ENCODE data around the gene TRAF3IP3. TPM values are rescaled to one million over a fixed set of nuclear protein-coding genes. Genes with fewer than 3 reads are reported as not detected.

TRAF3IP3 gene
- total RNA-seq, 4 donors from 2014 or later: 0.77 to 5.7 (median 3.5) TPM

- peak overlapping the region in 1 of 2 donors; percentile 8 for H3K4me3 ChIP-seq
- ATAC-seq: peak; percentile 71
- no peaks in the 10 kb centered on the region for H3K27me3 ChIP-seq
- 24 to 46% methylated on average over 6 to 7 of the region's 8 CpGs for WGBS, 2 donors (ENCODE audit: low coverage in 1 of 2)
- TF ChIP-seq CTCF (IDR thresholded peaks at IDR 0.05) (no peak), POLR2AphosphoS5 (IDR thresholded peaks at IDR 0.05) (no peak), EP300 (IDR thresholded peaks at IDR 0.05) (no peak), POLR2A (IDR thresholded peaks at IDR 0.05) (no peak)
- peak overlapping the region in 3 of 4 donors; percentile 56 to 63 (median 58) for H3K27ac ChIP-seq
- H3K4me1 ChIP-seq: peaks cover 0 to 24% (median 0%) of the 10 kb centered on the region in 3 donors
- H3K36me3 ChIP-seq: no peaks in the 10 kb centered on the region
- H3K9me3 ChIP-seq: no peaks in the 10 kb centered on the region
Observed at GRCh38 chr1:209742409-209743144, 13.3 kb upstream of the TRAF3IP3 start.

GRCh38 chr1:209743145-209743482, 12.7 kb upstream of the TRAF3IP3 start:
- no peak overlapping the region for H3K4me3 ChIP-seq
- H3K9me3 ChIP-seq: no peaks in the 10 kb centered on the region
- no peaks in the 10 kb centered on the region for H3K27me3 ChIP-seq
- no peaks in the 10 kb centered on the region for H3K36me3 ChIP-seq
- peak; percentile 54 for ATAC-seq
- peaks cover 0 to 30% (median 0%) of the 10 kb centered on the region in 3 donors for H3K4me1 ChIP-seq
- peak overlapping the region in 3 of 4 donors; percentile 41 to 63 (median 58) for H3K27ac ChIP-seq
- no peak for TF ChIP-seq POLR2A (IDR thresholded peaks at IDR 0.05)
- peak; percentile 12 for TF ChIP-seq POLR2AphosphoS5 (IDR thresholded peaks at IDR 0.05)
- 57 to 80% methylated on average over 1 to 2 of the region's 2 CpGs for WGBS, 2 donors (ENCODE audit: low coverage in 1 of 2)

- no peak for TF ChIP-seq POLR2AphosphoS5 (IDR thresholded peaks at IDR 0.05)
- TF ChIP-seq POLR2A (IDR thresholded peaks at IDR 0.05): no peak
- no peak for TF ChIP-seq CTCF (IDR thresholded peaks at IDR 0.05)
- no peak for TF ChIP-seq EP300 (IDR thresholded peaks at IDR 0.05)
- H3K36me3 ChIP-seq: no peaks in the 10 kb centered on the region
- H3K4me1 ChIP-seq: peaks cover 0 to 30% (median 0%) of the 10 kb centered on the region in 3 donors
- H3K9me3 ChIP-seq: no peaks in the 10 kb centered on the region
- H3K27me3 ChIP-seq: no peaks in the 10 kb centered on the region
- no peak for ATAC-seq
- 76 to 93% methylated on average over 4 of the region's 4 CpGs for WGBS, 2 donors (ENCODE audit: low coverage in 1 of 2)
- H3K27ac ChIP-seq: no peak overlapping the region
- H3K4me3 ChIP-seq: no peak overlapping the region
Observed at GRCh38 chr1:209746451-209747165, 9.2 kb upstream of the TRAF3IP3 start.

- H3K27me3 ChIP-seq: no peaks in the 10 kb centered on the region
- TF ChIP-seq POLR2A (IDR thresholded peaks at IDR 0.05) (no peak), POLR2AphosphoS5 (IDR thresholded peaks at IDR 0.05) (peak; percentile 69), CTCF (IDR thresholded peaks at IDR 0.05) (peak; percentile 78 to 94 (median 91))
- ATAC-seq: peak; percentile 96
- peak overlapping the region in 3 of 4 donors; percentile 16 to 51 (median 50) for H3K27ac ChIP-seq
- 11 to 41% methylated on average over 5 to 10 of the region's 37 CpGs for WGBS, 2 donors (ENCODE audit: low coverage in 1 of 2)
- H3K9me3 ChIP-seq: no peaks in the 10 kb centered on the region
- H3K36me3 ChIP-seq: no peaks in the 10 kb centered on the region
- peak overlapping the region; percentile 29 to 40 for H3K4me3 ChIP-seq
- peaks cover 0 to 21% (median 0%) of the 10 kb centered on the region in 3 donors for H3K4me1 ChIP-seq
Observed at GRCh38 chr1:209747580-209748262, 8.1 kb upstream of the TRAF3IP3 start.

DNA sequence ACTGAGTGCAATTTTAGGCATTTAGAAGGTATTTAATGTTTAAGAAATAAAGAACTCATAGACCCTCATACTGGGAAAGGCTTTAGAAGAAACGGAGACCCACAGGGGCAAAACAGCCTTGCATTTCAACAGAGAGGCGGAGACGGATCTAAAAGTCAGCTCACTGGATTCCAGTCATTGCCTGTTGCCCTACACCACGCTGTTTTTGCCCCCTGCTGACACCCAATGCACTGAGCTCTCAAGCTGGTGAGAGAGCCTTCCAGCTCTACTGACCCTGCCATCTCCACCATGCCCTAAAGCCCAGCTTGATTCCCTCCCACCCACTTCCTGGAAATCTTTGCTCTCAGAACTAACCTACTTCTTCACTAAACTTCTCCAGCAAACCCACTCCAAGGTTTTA, 7.2 kb upstream of the TRAF3IP3 start:
- no peak overlapping the region for H3K27ac ChIP-seq
- 69 to 79% methylated on average over 4 of the region's 4 CpGs for WGBS, 2 donors (ENCODE audit: low coverage in 1 of 2)
- TF ChIP-seq CTCF (IDR thresholded peaks at IDR 0.05) (no peak), POLR2A (IDR thresholded peaks at IDR 0.05) (no peak), EP300 (IDR thresholded peaks at IDR 0.05) (no peak), POLR2AphosphoS5 (IDR thresholded peaks at IDR 0.05) (no peak)
- no peaks in the 10 kb centered on the region for H3K27me3 ChIP-seq
- no peaks in the 10 kb centered on the region for H3K36me3 ChIP-seq
- no peak for ATAC-seq
- peaks cover 0 to 12% (median 0%) of the 10 kb centered on the region in 3 donors for H3K4me1 ChIP-seq
- no peaks in the 10 kb centered on the region for H3K9me3 ChIP-seq
- no peak overlapping the region for H3K4me3 ChIP-seq
